KMS-11 (cell line): ENCODE measurements around the gene PROCA1.

Experiments used
- H2AFZ ChIP-seq: fragments of 200-600 bp; sonication (generic); 2 replicates; pipeline ENCODE4 v1.6.1; 2016; ENCODE audit warnings: antibody characterized with exemption, mixed run types, low read depth
- H3K27ac ChIP-seq: fragments of 200-600 bp; sonication (generic); 2 replicates; pipeline ENCODE4 v1.6.1; 2016; ENCODE audit warnings: mild to moderate bottlenecking, mixed run types
- H3K27me3 ChIP-seq: fragments of 200-600 bp; sonication (generic); 2 replicates; pipeline ENCODE4 v1.6.1; 2017; ENCODE audit warnings: mild to moderate bottlenecking, low read depth, mixed run types, moderate library complexity; ENCODE audit not compliant: insufficient read depth
- H3K36me3 ChIP-seq: fragments of 200-600 bp; sonication (generic); 2 replicates; pipeline ENCODE4 v1.6.1; 2017; ENCODE audit warnings: mild to moderate bottlenecking, mixed run types; ENCODE audit not compliant: insufficient read depth
- H3K4me1 ChIP-seq: fragments of 200-600 bp; sonication (generic); 2 replicates; pipeline ENCODE4 v1.6.1; 2016; ENCODE audit warnings: mild to moderate bottlenecking, low read depth, mixed run types; ENCODE audit not compliant: poor library complexity, severe bottlenecking
- H3K4me2 ChIP-seq: fragments of 200-600 bp; sonication (generic); 2 replicates; pipeline ENCODE4 v1.7.0; 2016; ENCODE audit warnings: mild to moderate bottlenecking, mixed run types
- H3K4me3 ChIP-seq: fragments of 200-600 bp; sonication (generic); IDR thresholded peaks from 2 replicates; pipeline ENCODE4 v1.6.1; 2017; ENCODE audit warnings: low read depth, low read length, mixed read lengths; ENCODE audit not compliant: insufficient read depth
- H3K79me2 ChIP-seq: fragments of 200-600 bp; sonication (generic); 2 replicates; pipeline ENCODE4 v1.6.1; 2016; ENCODE audit warnings: low read depth, mixed run types; ENCODE audit not compliant: insufficient read depth
- H3K9ac ChIP-seq: fragments of 200-600 bp; sonication (generic); 2 replicates; pipeline ENCODE4 v1.6.1; 2016; ENCODE audit warnings: mild to moderate bottlenecking, mixed run types
- H4K20me1 ChIP-seq: fragments of 200-600 bp; sonication (generic); 2 replicates; pipeline ENCODE4 v1.6.1; 2016; ENCODE audit warnings: mild to moderate bottlenecking, mixed run types; ENCODE audit not compliant: insufficient read depth
- TF ChIP-seq, protein P1 (sequence below): fragments of 200-600 bp; sonication (generic); conservative IDR thresholded peaks from 2 replicates; pipeline ENCODE4 v1.6.1; 2017; ENCODE audit warnings: low read depth, mild to moderate bottlenecking, antibody characterized with exemption, low read length, moderate library complexity, mixed read lengths

PROCA1 gene

DNA sequence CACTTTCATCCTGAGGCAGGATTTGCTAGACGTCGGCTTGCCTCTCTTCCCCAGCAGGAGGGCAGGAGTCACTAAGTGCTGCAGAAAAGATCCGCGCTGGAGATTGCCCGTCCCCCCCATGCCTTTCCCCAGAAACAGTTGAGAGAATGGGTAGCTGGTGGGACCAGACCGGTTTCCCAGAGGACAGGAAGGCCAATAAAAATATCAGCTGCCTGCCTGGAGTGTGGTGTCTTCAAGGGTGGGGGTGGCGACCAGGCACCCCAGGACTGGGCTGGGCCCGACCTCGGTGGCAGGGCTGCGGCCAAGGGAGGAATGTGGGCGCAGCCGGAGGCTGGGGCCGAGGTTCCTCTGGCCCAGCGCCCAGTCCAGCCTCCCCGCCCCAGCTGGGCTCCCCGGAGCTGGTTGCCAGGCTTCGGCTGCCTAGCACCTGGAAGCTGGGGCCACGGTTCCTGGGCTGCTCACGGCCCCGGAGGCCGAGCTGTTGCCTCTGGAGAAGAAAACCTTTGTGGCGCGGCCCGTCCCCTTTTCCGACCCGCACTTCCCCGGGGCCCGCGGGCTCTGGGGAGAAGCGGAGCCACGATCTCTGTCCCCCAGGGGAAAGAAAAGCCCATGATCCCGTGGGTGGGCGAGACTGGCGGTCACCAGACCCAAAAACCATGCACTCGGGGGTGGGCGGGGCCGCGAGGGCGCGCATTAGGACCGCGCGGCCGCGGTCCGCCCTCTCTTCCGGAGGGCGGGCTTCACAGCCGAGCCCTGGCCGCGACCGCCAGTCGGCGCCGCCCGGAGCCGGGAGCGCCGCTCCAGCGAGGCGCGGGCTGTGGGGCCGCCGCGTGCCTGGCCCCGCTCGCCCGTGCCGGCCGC is 31.8 kb upstream of the PROCA1 start, which contains the start of gene TRAF4:
Gene TRAF4 (plus strand): TSS at position 769 of the 861 bp plus-strand sequence. CDS start 102 bp downstream, outside the sequence.
- H3K79me2 ChIP-seq = peaks cover 24% of the 10 kb centered on the region
- TF ChIP-seq, protein P1, sequence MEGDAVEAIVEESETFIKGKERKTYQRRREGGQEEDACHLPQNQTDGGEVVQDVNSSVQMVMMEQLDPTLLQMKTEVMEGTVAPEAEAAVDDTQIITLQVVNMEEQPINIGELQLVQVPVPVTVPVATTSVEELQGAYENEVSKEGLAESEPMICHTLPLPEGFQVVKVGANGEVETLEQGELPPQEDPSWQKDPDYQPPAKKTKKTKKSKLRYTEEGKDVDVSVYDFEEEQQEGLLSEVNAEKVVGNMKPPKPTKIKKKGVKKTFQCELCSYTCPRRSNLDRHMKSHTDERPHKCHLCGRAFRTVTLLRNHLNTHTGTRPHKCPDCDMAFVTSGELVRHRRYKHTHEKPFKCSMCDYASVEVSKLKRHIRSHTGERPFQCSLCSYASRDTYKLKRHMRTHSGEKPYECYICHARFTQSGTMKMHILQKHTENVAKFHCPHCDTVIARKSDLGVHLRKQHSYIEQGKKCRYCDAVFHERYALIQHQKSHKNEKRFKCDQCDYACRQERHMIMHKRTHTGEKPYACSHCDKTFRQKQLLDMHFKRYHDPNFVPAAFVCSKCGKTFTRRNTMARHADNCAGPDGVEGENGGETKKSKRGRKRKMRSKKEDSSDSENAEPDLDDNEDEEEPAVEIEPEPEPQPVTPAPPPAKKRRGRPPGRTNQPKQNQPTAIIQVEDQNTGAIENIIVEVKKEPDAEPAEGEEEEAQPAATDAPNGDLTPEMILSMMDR = no peak
- H2AFZ ChIP-seq = peak within 1 kb of the TSS; percentile 70
- H3K27me3 ChIP-seq = no peaks in the 10 kb centered on the region
- H3K36me3 ChIP-seq = no peaks in the 10 kb centered on the region
- peaks cover 41% of the 10 kb centered on the region for H3K4me1 ChIP-seq
- H4K20me1 ChIP-seq = 0 out of 2 replicates have a peak, but pooled peaks cover 4% of the 10 kb centered on the region
- H3K4me2 ChIP-seq = peak within 1 kb of the TSS; percentile 93
- peak within 1 kb of the TSS; percentile 62 for H3K27ac ChIP-seq
- H3K9ac ChIP-seq = peak within 1 kb of the TSS; percentile 82
- H3K4me3 ChIP-seq = no peak within 1 kb of the TSS

DNA sequence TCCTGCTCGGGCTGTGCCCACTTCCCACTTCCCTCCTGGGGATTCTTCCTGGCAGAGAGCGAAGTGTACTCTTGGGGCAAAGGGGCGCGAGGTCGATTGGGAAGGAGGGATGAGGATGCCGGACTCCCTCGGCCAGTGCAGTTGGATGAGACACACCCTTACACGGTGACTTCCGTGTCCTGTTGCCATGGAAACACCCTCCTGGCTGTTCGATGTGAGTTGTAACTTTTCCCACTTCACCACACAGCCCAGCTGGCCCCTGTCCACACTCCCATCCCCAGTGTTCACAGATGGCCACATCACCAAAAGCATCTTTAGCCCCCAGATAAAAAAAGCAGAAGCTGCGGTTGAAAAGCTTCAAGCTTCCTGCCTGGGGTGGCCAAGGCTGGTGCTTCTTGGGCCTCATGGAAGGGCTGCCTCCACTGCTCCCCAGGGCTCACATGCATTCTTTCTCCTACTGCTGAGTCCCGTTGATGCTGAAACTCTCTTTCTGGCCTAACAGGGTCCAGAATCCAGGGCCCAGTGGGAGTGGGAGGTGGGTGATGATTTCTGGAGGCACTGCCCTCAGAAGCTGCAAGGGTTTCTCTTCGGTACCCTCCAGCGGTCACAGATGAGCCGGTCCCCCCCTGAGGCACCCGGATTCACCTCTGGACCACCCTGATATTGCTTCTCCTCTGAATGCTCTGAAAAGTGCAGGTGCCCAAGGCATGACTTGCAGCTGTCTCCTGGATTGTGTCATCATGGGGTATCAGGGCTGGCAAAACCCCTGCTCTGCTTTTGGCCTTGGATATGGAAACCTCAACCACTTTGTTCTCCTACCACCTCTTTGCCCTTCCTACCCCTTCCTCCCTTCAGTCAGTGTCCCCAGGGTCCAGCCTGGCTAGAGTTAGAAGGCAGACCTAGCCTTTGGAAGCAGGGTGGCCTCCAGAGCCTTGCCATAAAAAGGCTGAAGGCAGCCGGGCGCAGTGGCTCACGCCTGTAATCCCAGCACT is 30.0 kb upstream of the PROCA1 start:
- H4K20me1 ChIP-seq = 0 out of 2 replicates have a peak, but pooled peaks cover 4% of the 10 kb centered on the region
- no peak overlapping the region for H2AFZ ChIP-seq
- TF ChIP-seq, protein P1 = no peak
- no peak overlapping the region for H3K9ac ChIP-seq
- H3K27ac ChIP-seq = no peak overlapping the region
- no peak overlapping the region for H3K4me3 ChIP-seq
- H3K36me3 ChIP-seq = no peaks in the 10 kb centered on the region
- no peak overlapping the region for H3K4me2 ChIP-seq
- no peaks in the 10 kb centered on the region for H3K27me3 ChIP-seq
- peaks cover 37% of the 10 kb centered on the region for H3K4me1 ChIP-seq
- H3K79me2 ChIP-seq = peaks cover 24% of the 10 kb centered on the region

DNA sequence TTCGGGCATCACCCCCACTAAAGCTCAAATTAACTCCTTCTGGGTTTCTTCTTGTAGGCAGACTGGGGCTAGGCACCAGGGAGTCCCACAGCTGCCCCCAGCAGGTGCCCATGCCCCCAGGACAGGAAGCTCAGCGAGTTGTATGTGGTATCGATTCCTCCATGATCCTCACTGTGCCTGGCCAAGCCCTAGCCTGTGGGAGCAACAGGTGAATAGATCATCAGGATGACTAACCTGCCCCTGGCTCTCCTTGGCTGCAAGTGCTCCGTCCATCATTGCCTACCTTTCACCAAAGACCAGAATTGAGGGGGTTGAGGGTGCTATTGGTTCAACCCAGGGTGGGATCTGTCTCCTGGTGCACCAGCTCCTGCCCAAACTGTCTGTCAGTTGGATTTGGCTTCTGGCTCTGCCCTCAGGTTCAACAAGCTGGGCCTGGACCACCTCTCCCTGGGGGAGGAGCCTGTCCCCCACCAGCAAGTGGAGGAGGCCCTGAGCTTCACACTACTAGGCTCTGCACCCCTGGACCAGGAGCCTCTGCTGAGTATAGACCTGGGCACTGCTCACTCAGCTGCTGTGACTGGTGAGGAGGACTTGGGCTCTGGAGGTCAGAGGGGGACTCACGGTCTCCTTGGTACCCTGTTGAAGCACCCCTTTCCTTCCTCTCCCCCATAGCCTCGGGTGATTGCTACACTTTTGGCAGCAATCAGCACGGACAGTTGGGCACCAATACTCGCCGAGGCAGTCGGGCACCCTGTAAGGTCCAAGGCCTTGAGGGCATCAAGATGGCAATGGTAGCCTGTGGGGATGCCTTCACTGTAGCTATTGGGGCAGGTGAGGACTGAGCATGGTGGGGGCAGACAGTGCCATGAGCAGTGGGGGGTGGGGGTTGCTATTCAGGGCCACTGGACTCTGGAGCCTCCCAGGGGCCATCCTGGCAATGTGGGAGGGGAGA is 29.0 kb upstream of the PROCA1 start:
- Histone ChIP-seq H3K27ac (no peak overlapping the region), H3K4me2 (no peak overlapping the region), H4K20me1 (no peaks in the 10 kb centered on the region), H3K36me3 (no peaks in the 10 kb centered on the region), H3K4me1 (peaks cover 28% of the 10 kb centered on the region), H2AFZ (no peak overlapping the region), H3K9ac (no peak overlapping the region), H3K4me3 (no peak overlapping the region), H3K79me2 (peaks cover 15% of the 10 kb centered on the region), H3K27me3 (no peaks in the 10 kb centered on the region)
- TF ChIP-seq, protein P1 = no peak
